ENCODE data around the gene MYCBP.
"Not testable (repeated sequence)": the region's sequence is repeated elsewhere in the genome, so short reads cannot be mapped to it uniquely, and the experiment has no call there.

The MYCBP gene

GRCh38 chr1:38867208-38867607 is 5.9 kb downstream of the MYCBP start:
- DNase-seq (ENCODE audit: low read depth), result no peak

GRCh38 chr1:38865112-38865715 is 7.9 kb downstream of the MYCBP start:
- no peak for DNase-seq (ENCODE audit: low read depth)

DNA sequence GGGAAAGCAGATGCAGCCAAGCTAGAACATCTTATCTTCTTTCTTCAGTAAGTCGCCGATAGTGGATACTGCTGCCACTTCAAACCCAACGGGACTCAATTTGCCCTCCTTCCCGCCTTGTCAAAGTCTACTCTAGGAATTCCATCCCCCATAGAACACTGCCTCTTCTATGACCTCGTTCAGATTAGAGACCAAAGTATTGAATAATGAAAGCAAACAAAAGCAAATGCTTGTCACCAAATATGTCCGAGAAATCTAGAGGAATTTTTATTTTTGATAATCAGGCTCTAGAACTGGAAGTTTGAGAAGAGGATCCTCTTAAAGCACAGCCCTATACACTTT is 12.7 kb downstream of the MYCBP start:
- no peak for DNase-seq (ENCODE audit: low read depth)

- DNase-seq (ENCODE audit: low read depth), result peak; percentile 97
These were observed 13.3 kb downstream of the MYCBP start, which contains the start of gene RRAGC for GRCh38 chr1:38859561-38860453. Gene RRAGC, minus strand, starts transcription at chr1:38859772. Its CDS starts 126 bp downstream, at chr1:38859646.

GRCh38 chr1:38858833-38859560 is 14.2 kb downstream of the MYCBP start:
- peak; percentile 42 for DNase-seq (ENCODE audit: low read depth)

GRCh38 chr1:38852780-38853179 is 20.4 kb downstream of the MYCBP start:
- no peak for DNase-seq (ENCODE audit: low read depth)

DNA sequence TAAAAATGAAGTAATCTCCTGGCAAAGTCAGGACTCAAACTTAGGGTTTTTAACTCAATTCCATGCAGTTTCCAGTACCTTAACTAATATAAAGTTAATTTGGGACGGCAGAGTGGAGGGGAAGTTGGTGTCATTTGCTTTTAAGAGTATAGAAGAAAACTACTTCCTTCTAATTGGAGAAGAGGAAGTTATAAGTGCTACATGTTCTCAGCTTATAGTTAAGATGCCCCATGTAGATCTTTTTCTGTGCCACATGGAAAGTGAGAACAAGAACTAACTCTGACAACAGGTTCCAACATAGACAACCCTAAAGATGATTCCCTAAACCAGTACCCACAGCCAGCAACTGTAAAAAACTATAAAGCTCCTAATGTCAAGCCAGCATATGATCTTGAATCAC is 25.1 kb downstream of the MYCBP start:
- no peak for DNase-seq (ENCODE audit: low read depth)

GRCh38 chr1:38846210-38846609 is 26.9 kb downstream of the MYCBP start:
- DNase-seq (ENCODE audit: low read depth), result no peak

DNA sequence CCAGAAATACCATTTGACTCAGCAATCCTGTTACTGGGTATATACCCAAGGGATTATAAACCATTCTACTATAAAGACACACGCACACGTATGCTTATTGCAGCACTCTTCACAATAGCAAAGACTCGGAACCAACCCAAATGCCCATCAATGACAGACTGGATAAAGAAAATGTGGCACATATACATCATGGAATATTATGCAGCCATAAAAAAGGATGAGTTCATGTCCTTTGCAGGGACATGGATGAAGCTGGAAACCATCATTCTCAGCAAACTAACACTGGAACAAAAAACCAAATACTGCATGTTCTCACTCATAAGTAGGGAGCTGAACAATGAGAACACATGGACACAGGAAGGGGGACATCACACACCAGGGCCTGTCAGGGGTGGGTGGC is 28.1 kb downstream of the MYCBP start:
- DNase-seq (ENCODE audit: low read depth), result not testable (repeated sequence)

DNA sequence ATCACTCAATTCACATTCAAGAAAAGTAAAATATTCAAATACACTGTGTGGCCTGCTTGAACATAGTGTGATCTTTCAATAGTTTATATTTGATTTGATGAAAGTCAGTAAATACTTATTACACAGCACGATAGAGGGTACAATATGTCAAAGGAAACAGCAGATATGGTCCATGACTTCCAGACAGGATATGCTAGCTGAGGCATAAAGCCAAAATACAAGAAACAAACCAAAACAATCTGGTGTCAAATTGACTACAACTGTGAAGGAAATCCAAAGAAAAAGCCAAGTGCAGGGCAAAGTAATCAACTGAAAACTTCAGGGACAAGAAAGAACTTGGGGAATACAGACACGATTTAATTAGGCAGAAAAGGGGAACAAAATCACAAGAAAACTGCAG is 32.9 kb downstream of the MYCBP start:
- DNase-seq (ENCODE audit: low read depth), result no peak

- no peak for DNase-seq (ENCODE audit: low read depth)
These were observed 33.8 kb downstream of the MYCBP start for GRCh38 chr1:38839363-38839762.

- not testable (repeated sequence) for DNase-seq (ENCODE audit: low read depth)
These were observed 36.8 kb downstream of the MYCBP start for GRCh38 chr1:38836316-38836715.

DNA sequence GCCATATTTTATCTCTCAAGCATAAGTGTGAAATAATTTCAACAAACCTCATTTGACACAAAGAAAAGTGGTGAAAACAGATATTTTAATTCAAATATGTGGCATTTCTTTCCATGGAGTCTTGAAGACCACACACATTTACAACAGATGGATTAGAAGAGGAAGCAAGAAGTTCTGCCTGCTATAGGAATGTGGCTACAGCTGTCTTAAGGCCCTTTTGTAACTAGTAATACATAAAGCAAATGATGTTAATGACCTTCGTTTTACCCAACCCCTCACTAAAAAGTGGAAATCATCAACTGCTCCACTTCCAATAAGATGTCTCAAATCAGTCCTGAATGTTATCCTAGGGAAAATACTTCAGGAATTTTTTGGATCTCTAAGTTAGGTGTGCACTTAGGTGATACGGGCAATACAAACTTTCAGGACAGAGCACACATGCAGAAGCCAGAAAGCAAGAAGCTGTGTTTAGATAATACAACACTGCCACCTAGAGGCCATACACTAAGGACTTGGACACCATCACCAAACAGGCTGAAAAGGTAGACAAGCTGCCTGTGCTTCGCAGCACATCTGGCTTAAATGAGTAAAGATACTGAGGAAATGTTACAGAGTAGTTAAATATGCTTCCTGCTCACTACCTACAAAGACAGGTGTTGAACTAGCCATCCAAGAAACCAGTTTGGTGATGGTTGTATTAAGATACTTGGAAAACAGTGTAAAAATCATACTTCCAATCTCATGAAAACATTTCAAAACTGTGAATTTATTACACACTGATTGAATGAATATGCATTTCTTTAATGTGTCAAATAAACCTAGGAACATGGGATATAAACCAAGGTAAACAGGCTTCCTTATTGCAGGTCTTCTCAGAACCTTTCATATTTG is 38.0 kb downstream of the MYCBP start:
- DNase-seq (ENCODE audit: low read depth), result no peak

GRCh38 chr1:38834221-38834782 is 38.8 kb downstream of the MYCBP start:
- DNase-seq (ENCODE audit: low read depth), result no peak

GRCh38 chr1:38833146-38833545 is 40.0 kb downstream of the MYCBP start:
- no peak for DNase-seq (ENCODE audit: low read depth)

GRCh38 chr1:38832370-38832734 is 40.8 kb downstream of the MYCBP start:
- DNase-seq (ENCODE audit: low read depth), result no peak

DNA sequence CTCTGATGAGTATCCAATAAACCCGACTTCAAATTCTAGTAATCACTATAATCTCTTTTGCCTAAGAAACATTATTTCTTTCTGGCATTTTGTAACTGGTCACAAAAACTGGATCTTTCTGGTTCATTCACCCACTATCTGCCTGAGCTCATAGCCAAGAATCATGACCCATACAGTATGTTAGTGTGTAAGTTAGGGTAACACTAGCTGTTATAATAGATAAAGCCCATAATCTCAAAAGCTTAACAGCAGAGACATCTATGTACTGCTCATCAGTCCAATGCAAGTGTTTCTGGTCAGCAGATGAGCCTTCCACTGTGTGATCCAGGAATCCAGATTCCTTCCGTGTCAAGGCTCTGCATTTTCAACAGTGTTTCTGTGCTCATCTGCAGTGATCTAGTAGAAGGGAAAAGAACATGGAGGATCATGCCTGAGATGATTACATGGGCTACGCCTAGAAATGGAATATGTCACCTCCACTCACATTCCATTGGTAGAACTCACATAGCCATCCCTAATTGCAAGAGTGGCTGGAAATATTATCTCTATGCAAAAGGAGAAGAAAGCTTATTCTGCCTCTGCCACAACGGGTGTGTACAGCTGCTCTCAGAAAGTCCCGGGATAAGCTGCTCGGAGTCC is 41.3 kb downstream of the MYCBP start:
- no peak for DNase-seq (ENCODE audit: low read depth)

- DNase-seq (ENCODE audit: low read depth), result no peak
These were observed 43.8 kb downstream of the MYCBP start for GRCh38 chr1:38829368-38829767.

DNA sequence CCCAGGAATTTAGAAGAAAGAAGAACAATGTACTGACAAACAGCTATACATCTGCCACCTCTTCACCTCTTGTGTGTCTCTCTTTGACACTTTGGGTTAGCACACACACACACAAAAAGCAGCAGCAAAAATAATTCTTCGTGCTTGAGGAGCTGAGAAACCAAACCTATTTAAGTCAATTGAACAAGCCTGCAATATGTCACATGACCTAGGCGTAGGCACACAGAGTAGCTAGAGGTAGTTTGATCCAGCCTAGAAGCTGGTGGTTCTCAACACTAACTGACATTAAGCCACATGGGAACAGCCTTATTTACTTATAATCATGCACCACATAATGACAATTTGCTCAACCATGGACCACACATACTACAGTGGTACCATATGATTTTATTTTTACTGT is 45.8 kb downstream of the MYCBP start:
- DNase-seq (ENCODE audit: low read depth), result no peak

DNA sequence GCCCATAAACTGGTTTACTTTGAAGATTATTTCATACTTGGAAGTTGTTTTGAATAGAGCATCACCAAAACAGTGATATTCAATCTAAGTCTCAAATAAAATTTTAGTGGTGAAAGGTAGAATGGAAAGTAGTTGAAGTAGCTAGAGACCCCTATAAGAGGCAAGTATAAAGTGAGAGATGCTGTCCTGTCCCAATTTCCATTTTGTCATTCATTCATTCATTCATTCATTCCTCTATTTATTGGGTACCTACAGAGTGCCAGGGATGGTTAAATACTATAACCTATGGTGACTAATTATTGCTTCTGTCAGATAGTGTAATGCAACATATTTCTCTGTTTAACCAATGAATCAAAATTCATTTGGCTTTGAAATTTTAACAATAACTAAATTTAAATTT is 46.3 kb downstream of the MYCBP start:
- no peak for DNase-seq (ENCODE audit: low read depth)

DNA sequence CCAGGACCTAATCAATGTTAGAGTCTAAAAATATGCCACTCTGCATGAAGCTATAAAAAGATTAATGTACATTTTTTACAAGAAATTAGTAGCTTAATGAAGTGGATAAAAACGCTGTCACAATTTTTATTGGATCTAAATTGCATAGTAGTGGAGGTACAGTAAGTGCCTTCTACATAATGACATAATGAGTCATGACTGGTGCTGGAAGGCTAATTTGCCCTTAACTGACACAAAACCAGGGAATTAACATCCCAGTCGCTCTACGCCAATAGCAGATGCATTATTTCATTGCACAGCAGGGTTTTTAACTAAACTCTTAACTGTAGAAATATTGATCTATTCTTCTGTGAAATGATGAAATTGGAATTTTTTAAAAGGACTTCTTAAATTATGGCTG is 46.9 kb downstream of the MYCBP start:
- DNase-seq (ENCODE audit: low read depth), result no peak
